Omental fat pad (tissue), 4 donors: ENCODE data around the gene ZNF362. TPM values are rescaled to one million over a fixed set of nuclear protein-coding genes. Genes with fewer than 3 reads are reported as not detected.

Experiments
- ATAC-seq: fragments of 150-250 bp; one replicate; pipeline ENCODE4 v1.9.1; 2016; ENCODE audit warnings: mild to moderate bottlenecking, moderate library complexity; ENCODE audit not compliant: low FRiP score
- DNase-seq: peaks from one replicate; pipeline ENCODE4 v3.0.0-alpha.2; 2019; ENCODE audit warnings: low spot score
- total RNA-seq, 4 donors: library from RNA; depleted of rRNA; stranded (reverse); fragments of >200 nt; gene quantifications; one replicate each; pipeline ENCODE4 v1.1.0, GENCODE V29; 2016
- TF ChIP-seq, protein P1 (sequence below), 3 donors: fragments of 450-650 bp; IDR thresholded peaks; one replicate each; pipeline ENCODE4 v1.5.1; 2016 to 2017; ENCODE audit warnings: antibody characterized with exemption in 3 of 3, mild to moderate bottlenecking in 3 of 3, moderate library complexity in 2 of 3

ZNF362 gene
- total RNA-seq, 4 donors from 2014 or later, result 10.4 to 13.9 (median 11.2) TPM

DNA sequence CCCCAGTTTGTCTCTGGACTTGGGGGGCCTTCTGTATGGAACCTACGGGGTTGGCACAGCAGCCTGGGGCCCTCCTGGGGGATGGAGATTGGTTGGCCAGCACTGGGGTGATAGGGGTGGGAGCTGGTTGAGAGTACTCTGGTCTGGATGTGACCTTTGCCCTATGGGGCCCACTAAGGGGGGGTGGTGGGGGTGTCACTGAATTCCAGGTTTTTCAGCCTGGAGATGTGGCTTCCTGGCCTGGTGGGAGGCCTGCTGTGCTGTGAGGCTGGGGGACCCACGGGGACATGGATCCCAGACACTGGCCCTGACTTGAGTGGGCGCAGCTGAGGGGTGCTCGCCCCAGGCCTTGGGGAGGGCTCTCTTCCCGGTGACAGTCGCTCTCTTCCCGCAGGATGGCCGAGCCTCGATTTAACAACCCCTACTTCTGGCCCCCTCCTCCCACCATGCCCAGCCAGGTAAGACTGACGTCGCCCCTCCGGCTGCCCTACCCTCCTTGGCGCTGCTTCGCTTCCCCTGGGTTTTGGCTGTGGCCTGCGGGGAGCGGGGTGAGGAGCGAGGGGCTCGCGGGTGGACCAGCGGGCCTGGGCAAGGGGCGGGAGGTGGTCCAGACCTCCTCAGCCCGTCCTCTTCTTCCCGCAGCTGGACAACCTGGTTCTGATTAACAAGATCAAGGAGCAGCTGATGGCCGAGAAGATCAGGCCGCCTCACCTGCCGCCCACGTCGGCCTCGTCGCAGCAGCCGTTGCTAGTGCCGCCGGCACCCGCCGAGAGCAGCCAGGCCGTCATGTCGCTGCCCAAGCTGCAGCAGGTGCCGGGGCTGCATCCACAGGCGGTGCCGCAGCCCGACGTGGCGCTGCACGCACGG lies 19.6 kb downstream of the ZNF362 start:
- DNase-seq (no peak), ATAC-seq (no peak)
- TF ChIP-seq, protein P1, sequence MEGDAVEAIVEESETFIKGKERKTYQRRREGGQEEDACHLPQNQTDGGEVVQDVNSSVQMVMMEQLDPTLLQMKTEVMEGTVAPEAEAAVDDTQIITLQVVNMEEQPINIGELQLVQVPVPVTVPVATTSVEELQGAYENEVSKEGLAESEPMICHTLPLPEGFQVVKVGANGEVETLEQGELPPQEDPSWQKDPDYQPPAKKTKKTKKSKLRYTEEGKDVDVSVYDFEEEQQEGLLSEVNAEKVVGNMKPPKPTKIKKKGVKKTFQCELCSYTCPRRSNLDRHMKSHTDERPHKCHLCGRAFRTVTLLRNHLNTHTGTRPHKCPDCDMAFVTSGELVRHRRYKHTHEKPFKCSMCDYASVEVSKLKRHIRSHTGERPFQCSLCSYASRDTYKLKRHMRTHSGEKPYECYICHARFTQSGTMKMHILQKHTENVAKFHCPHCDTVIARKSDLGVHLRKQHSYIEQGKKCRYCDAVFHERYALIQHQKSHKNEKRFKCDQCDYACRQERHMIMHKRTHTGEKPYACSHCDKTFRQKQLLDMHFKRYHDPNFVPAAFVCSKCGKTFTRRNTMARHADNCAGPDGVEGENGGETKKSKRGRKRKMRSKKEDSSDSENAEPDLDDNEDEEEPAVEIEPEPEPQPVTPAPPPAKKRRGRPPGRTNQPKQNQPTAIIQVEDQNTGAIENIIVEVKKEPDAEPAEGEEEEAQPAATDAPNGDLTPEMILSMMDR (IDR thresholded peaks at IDR 0.05), result no peak

DNA sequence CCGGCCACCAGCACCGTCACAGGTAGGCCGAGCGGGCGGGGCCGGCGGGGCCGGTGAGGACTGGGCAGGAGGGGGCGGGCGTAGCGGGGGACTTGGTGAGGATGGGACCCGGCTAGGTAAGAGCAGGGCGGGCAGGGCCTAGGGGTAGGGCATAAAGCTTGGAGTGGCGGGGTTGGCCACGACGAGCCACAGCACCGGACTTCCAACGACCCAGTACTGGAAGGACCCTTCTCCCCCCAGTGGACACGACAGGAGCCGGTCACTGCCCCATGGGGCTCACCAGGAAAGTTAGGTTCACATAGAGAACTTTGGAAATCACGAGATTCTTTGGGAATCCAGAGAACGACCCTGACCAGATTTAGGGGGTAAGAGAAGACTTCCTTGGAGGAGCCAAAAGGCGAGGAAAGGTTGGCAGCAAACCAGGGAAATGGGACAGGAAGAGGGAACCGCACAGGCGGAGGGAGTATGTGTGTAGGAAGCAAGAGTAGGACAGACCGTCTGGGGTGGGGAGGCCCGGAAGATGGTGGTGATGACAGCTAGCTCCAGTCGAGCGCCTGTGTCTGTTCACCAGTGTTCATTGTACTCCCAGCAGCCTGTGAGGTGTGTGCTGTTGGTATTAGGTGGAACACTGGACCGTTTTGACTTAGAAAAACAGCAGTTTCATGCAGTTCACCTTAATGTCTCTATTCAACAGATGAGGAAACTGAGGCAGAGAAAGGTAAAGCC lies 20.4 kb downstream of the ZNF362 start:
- DNase-seq (no peak), ATAC-seq (no peak)
- TF ChIP-seq, protein P1 (IDR thresholded peaks at IDR 0.05), result no peak

DNA sequence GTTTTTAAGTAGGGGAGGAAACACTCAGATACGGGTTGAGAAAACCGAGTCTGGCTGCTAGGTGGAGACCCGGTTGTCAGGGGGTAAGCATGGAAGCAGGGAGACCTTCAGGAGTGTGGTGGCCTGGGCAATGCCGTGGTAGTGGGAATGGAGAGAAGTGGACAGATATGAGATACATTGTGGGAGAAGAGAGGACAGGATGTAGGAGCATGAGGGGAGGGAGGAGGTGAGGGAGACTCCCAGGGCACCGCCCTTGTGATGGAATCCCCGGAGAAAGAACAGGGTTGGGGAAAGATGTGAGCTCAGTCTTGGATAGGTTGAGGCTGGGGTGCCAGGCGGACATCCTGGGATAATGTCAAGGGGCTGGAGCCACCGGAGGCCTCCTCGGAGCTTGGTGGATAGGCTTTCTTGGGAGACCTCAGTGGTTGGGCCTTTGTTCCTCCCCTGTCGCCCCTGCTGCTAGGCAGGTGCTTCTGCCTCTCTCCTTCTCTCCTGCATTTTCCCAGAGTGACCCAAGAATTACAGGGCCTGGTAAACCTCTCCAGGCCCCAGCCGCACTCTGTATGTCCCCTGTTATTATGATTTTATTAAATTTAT lies 21.3 kb downstream of the ZNF362 start:
- DNase-seq (no peak), ATAC-seq (no peak)
- TF ChIP-seq, protein P1 (IDR thresholded peaks at IDR 0.05), result no peak

DNA sequence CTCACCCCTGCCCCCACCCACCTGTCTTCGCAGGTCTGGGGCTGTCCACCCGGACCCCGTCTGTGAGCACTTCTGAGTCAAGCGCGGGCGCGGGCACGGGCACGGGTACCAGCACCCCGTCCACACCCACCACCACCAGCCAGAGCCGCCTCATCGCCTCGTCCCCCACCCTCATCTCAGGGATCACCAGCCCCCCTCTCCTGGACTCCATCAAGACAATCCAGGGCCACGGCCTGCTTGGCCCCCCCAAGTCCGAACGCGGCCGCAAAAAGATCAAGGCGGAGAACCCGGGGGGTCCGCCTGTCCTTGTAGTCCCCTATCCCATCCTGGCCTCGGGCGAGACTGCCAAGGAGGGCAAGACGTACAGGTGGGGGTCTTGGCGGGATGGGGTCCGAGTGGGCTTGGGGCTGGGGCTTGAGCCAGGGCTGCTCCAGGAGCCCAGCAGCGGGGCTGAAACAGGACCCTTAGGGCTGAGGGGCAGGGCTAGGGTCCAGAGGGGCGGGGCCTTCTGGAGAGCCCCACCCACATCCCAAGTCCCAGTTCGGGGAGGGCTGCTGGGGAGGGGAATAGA lies 23.9 kb downstream of the ZNF362 start:
- no peak for DNase-seq

DNA sequence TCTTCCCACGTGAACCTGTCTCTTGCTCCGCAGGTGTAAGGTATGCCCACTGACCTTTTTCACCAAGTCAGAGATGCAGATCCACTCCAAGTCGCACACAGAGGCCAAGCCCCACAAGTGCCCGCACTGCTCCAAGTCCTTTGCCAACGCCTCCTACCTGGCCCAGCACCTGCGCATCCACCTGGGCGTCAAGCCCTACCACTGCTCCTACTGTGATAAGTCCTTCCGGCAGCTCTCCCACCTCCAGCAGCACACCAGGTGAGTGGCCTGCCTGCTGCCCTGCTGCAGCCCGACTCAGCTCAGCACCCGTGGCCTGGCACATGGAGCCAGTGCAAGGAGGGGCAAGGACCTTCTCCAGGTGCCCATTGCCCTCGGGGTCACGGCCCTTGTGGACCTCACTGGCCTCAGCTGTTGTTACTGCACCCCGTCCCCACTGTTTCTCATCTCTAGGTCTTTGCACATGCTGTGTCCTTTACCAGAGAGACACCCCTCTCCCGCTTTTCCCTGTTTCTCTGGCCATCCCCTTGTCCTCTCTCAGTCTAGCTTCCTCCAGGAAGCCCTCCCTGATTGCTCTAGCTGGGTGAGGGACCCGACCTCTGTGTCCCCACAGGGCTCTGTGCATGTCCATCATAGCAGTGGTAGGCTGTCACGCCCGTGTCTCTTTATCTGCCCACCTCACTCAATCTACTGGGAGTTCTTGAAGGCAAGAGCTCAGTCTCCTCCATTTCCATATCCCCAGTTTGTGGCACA lies 25.4 kb downstream of the ZNF362 start:
- DNase-seq (no peak), ATAC-seq (no peak)
- TF ChIP-seq, protein P1 (IDR thresholded peaks at IDR 0.05), result no peak

More for the DNA sequence above, 23.9 kb downstream of the ZNF362 start:
- no peak for ATAC-seq
- TF ChIP-seq, protein P1 (IDR thresholded peaks at IDR 0.05), result no peak

DNA sequence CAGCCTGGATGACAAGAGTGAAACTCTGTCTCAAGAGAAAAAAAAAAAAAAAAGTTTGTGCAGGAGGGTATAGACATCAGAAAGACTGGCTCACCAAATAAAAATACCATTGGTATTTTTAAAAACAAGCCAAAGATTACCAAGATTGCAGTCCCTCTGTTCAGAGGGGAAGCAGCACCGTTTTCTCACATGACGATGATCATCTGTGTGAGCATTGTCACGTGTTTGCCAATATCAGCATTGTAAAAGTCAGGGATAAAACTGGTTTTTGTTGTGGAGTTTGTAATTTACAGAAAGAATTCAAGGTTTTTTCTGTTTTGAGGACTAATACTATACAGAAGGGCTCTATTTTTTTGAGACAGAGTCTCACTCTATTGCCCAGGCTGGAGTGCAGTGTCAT lies 26.5 kb downstream of the ZNF362 start:
- DNase-seq, result no peak
- TF ChIP-seq, protein P1 (IDR thresholded peaks at IDR 0.05), result no peak
- no peak for ATAC-seq
